ENCODE measurements around the gene FBXO47.

FBXO47 gene

DNA sequence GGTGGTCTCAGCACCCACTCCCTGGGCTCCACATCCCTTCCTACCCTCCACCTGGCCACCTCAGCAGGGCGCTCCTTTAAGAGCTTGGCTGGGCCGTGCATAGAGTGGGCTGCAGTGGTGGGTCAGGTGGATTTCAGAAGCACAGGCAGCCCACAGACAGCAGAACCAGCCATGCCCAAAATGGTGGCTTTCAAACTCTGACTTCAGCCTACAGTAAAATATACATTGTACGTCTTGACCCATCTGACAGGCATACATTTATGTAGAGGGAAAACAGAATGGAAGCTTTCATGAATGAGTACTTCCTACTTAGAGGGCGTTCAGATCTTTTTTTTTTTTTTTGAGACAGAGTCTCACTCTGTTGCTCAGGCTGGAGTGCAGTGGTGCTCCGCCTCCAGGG is 67.8 kb downstream of the FBXO47 start:
- DNase-seq: no peak

- peak; percentile 93 for DNase-seq
These were observed 68.3 kb downstream of the FBXO47 start for GRCh38 chr17:38898812-38899348.

DNA sequence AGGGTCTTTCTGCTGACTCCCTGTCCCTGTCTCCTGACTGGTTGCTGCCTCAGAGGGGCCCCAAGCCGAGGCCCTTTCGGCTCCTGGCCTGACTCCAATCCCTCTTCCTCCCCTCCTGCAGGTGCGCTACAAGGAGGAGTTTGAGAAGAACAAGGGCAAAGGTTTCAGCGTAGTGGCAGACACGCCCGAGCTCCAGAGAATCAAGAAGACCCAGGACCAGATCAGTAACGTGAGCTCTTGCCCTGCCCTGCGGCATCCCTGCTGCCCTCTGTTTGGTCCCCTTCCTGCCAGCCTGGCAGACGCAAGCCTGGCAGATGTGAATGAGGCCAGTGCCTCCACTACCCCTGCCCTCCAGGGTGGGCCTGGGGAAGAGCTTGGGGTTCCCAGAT is 68.9 kb downstream of the FBXO47 start:
- DNase-seq: peak; percentile 31

DNA sequence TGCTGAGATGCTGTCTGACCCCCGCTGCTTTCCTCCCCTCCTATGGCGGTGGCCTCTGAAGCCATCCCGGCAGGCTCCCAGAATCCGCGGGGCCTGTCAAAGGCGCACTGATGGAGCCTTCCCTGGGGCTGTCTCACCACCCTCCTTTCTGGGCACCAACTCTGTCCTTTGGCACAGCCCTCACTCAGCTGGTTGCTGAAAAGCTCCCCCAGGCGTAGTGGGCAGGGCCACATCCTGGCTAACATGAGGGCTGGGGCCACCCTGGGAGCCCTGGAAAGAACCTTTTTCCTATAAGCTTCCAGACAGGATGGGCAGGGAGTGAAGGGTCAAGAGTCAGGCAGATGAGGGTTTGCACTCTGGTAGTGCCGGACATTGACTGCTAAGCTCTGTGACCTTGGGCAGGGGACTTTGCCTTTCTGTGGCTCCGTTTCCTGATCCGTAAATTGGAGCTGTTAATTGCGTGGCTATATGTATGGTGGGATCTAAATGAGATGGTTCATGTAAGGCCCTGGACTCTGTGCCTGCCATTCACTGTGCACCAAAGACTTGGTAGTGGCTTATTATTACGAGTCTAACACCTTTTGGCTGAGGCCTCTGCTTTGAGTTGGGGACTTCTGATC is 69.4 kb downstream of the FBXO47 start:
- DNase-seq: no peak

- DNase-seq: no peak
These were observed 70.0 kb downstream of the FBXO47 start for GRCh38 chr17:38897176-38897575.

GRCh38 chr17:38896346-38896954 is 70.8 kb downstream of the FBXO47 start:
- DNase-seq: no peak

DNA sequence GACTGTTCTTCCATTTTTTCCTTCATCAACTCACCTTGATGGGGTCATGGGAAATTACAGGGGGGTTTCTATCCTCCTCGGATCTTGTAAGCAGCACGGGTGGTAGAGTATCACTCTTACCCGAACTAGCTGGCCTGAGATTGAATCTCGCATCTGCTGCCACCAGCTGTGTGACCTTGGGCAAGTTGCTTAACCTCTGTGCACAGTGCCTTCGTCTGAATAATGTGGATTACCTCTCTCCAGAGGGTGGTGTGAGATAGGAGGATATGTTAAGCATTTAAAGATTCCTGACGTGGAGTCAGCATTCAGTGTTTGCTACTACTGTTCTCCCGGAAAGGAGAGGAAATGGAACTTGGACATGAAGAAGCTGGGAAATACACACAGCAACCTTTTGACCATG is 72.9 kb downstream of the FBXO47 start:
- DNase-seq: no peak

GRCh38 chr17:38893607-38894006 is 73.6 kb downstream of the FBXO47 start:
- peak; percentile 48 for DNase-seq

DNA sequence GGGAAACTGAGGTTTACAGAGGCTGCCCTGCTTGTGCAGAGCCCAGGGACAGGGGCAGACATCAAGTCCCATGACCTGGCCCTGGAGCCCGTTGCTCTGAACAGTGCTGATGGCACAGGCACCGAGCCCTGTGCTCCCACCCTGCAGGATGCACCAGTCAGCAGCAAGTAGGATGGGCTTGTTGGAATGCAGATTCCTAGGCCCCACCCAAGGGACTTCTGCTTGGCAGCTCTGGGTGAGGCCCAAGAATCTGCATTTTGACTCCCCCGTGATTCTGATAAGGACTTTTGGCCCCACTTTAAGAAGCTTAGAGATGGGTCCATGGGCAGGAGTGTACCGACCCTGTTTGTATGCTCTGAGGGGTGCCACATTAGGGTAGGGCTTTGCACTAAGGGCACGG is 74.1 kb downstream of the FBXO47 start:
- no peak for DNase-seq

DNA sequence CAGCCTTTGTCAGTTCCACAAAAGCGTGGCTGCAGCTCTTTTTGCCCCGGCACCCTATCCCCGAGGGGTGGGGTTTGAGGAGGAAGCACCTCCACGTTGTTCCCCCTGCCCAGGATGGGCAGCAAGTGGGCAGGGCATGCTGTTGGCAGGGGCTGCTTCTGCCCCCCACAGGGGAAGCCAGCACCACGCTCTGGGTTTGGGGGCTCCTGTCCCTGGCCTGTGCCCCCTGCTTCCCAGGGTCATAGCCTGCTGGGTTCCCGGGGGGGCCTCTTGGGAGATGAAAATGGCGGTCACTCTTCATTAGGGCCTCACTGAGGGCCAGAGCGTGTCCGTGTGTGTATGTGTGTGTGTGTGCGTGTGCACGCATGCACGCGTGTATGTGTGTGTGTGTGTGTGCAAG is 74.6 kb downstream of the FBXO47 start:
- DNase-seq: no peak

DNA sequence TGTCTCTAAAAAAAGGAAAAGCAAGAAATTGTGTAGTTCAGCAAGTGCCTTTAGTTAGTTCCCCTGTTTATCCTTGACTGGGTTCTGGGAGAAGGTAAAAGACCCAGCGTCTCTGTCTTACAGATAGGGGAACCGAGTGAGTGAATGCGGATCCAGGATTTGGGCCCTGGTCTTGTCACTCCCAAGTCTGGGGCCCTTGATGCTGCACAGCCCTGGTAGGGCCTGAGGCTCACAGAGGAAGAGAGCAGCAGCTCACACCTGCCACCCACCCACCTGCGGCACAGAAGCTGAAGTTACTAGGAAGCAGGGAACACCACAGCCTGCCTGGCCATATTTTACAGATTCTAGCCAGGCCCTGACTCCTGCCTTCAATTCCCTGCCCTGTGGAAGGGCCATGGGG is 75.1 kb downstream of the FBXO47 start:
- DNase-seq: no peak

GRCh38 chr17:38891441-38891840 is 75.8 kb downstream of the FBXO47 start:
- DNase-seq: no peak

DNA sequence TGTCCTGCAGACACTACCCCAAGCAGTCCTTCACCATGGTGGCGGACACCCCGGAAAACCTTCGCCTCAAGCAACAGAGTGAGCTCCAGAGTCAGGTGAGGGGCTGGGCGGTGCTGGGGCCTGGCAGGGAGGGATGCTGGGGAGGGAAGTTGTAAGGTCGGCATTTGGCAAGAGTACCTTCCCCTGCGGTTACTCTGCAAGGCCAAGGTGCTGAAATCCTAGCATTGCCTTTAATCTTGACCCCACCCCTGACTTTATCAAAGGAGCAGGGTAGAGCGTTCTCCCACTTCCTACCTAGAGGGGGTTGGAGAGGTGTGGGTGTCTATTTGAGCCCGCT is 76.8 kb downstream of the FBXO47 start:
- no peak for DNase-seq

- DNase-seq: no peak
These were observed 77.3 kb downstream of the FBXO47 start for GRCh38 chr17:38889745-38890409.

DNA sequence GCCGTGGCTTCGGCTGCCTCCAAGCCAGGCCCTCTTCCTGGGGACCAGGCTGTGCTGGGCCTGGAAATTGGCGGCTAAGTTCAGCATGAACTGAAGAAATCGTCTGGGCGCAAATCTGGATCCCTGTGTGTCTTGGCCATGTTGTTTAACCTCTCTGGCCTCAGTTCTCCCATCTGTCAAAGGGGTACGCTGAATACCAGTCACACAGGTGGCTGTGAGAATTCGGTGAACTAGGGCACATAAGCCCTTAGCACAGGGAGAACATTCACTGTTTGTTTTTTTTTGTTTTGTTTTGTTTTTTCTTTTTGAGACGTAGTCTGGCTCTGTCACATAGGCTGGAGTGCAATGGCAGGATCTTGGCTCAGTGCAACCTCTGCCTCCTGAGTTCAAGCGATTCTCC is 78.4 kb downstream of the FBXO47 start:
- no peak for DNase-seq

GRCh38 chr17:38886643-38887010 is 80.6 kb downstream of the FBXO47 start:
- no peak for DNase-seq

Data from activated CD4-positive, alpha-beta T cell treated with anti-CD3 and anti-CD28 coated beads, Interleukin-2, amount 50 U/mL, for 16 hours (primary cell).